OCI-LY3 (cell line): ENCODE data around the gene ZNF385A.

ENCODE experiments used
- CTCF ChIP-seq: fragments of 200-600, 300-600 bp; sonication (generic); IDR thresholded peaks from 2 replicates; pipeline ENCODE4 v1.5.1; 2014; ENCODE audit warnings: antibody characterized with exemption, low read length, low read depth
- EZH2phosphoT487 ChIP-seq: fragments of 200-600 bp; shearing (Covaris generic); IDR thresholded peaks from 2 replicates; pipeline ENCODE4 v1.6.1; 2018; ENCODE audit warnings: antibody characterized with exemption, mixed run types, low read depth

- TF ChIP-seq CTCF = no peak
- no peak for TF ChIP-seq EZH2phosphoT487
Observed at GRCh38 chr12:54416687-54417603, 32.4 kb upstream of the ZNF385A start.
